Body of pancreas (tissue), 4 donors: Measurements from ENCODE around the gene PRSS22.

Experiments used
- POLR2A ChIP-seq, 3 donors: fragments of 450-650 bp; IDR thresholded peaks; one replicate each; pipeline ENCODE4 v1.6.1; 2016; ENCODE audit warnings: antibody characterized with exemption in 3 of 3, mild to moderate bottlenecking in 2 of 3
- TF ChIP-seq, protein P1 (sequence below), 7 experiments: fragments of 450-650 bp in 4 of 7; fragments of 200-600 bp in 3 of 7; sonication (generic) in 3 of 7; IDR thresholded peaks; one replicate each; pipeline ENCODE4 v1.5.1; 2016 to 2019; ENCODE audit warnings: antibody characterized with exemption in 7 of 7

DNA sequence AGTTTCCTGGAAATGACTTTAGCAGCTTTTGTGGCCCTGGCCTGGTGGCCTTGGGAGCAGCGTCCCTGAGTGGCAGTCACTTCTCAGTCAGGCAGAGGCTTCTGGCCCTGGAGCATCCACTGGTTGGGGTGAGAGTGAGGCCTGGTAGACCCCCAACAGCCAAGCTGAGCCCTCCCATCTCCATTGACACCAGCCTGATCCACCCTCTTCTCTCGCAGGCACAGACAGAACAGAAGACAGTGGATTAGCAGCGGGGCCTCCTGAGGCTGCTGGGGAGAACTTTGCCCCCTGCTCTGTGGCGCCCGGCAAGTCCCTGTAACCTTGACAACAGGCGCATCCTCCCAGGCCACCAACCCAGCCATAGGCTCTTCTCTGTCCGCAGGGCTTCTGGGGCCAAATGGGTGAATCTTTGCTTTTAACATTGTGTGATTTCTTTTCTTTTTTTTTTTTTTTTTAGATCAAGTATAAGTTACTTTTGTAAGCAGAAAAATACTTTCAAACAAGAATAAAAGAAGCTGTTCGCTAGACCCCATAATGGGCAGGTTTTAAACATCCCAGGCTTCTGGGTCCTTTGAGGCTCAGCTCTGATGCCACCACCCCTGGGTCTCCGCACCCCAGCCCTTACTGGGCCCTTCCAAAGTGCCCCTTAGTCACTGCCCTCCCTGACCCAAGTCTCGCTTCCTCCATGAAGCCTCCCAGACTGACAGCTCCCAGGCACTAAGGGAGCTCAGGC lies 41.0 kb upstream of the PRSS22 start:
- TF ChIP-seq, protein P1, sequence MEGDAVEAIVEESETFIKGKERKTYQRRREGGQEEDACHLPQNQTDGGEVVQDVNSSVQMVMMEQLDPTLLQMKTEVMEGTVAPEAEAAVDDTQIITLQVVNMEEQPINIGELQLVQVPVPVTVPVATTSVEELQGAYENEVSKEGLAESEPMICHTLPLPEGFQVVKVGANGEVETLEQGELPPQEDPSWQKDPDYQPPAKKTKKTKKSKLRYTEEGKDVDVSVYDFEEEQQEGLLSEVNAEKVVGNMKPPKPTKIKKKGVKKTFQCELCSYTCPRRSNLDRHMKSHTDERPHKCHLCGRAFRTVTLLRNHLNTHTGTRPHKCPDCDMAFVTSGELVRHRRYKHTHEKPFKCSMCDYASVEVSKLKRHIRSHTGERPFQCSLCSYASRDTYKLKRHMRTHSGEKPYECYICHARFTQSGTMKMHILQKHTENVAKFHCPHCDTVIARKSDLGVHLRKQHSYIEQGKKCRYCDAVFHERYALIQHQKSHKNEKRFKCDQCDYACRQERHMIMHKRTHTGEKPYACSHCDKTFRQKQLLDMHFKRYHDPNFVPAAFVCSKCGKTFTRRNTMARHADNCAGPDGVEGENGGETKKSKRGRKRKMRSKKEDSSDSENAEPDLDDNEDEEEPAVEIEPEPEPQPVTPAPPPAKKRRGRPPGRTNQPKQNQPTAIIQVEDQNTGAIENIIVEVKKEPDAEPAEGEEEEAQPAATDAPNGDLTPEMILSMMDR (IDR thresholded peaks at IDR 0.05), result no peak
- no peak for TF ChIP-seq POLR2A (IDR thresholded peaks at IDR 0.05)
